ENCODE measurements around the gene RAPGEF6.
"Not testable (repeated sequence)": the region's sequence is repeated elsewhere in the genome, so short reads cannot be mapped to it uniquely, and the experiment has no call there.

The RAPGEF6 gene

GRCh38 chr5:131608597-131608996 is 26.4 kb downstream of the RAPGEF6 start:
- no peak for ATAC-seq
- no peaks in the 10 kb centered on the region for H3K27me3 Mint-ChIP-seq
- DNase-seq, result no peak
- H3K4me3 Mint-ChIP-seq, result no peak overlapping the region
- H3K9me3 Mint-ChIP-seq, result no peaks in the 10 kb centered on the region
- H3K4me1 Mint-ChIP-seq, result peaks cover 60% of the 10 kb centered on the region
- H3K36me3 Mint-ChIP-seq (ENCODE audit: low read depth), result peaks cover 10% of the 10 kb centered on the region
- H3K27ac Mint-ChIP-seq, result no peak overlapping the region

- H3K4me3 Mint-ChIP-seq, result no peak overlapping the region
- H3K9me3 Mint-ChIP-seq, result no peaks in the 10 kb centered on the region
- H3K4me1 Mint-ChIP-seq, result peaks cover 58% of the 10 kb centered on the region
- no peaks in the 10 kb centered on the region for H3K27me3 Mint-ChIP-seq
- DNase-seq, result no peak
- ATAC-seq, result no peak
- no peak overlapping the region for H3K27ac Mint-ChIP-seq
- peaks cover 9% of the 10 kb centered on the region for H3K36me3 Mint-ChIP-seq (ENCODE audit: low read depth)
Observed at GRCh38 chr5:131607903-131608540, 27.0 kb downstream of the RAPGEF6 start.

GRCh38 chr5:131607418-131607817 is 27.6 kb downstream of the RAPGEF6 start:
- ATAC-seq (peak; percentile 36), DNase-seq (no peak)
- Mint-ChIP-seq H3K27ac (no peak overlapping the region), H3K9me3 (no peaks in the 10 kb centered on the region), H3K27me3 (no peaks in the 10 kb centered on the region), H3K36me3 (ENCODE audit: low read depth) (peaks cover 9% of the 10 kb centered on the region), H3K4me1 (peaks cover 55% of the 10 kb centered on the region), H3K4me3 (no peak overlapping the region)

- DNase-seq (no peak), ATAC-seq (no peak)
- Mint-ChIP-seq H3K9me3 (no peaks in the 10 kb centered on the region), H3K27ac (no peak overlapping the region), H3K27me3 (no peaks in the 10 kb centered on the region), H3K4me1 (peaks cover 47% of the 10 kb centered on the region), H3K36me3 (ENCODE audit: low read depth) (peaks cover 17% of the 10 kb centered on the region), H3K4me3 (no peak overlapping the region)
Observed at GRCh38 chr5:131605086-131605485, 29.9 kb downstream of the RAPGEF6 start.

- peaks cover 42% of the 10 kb centered on the region for H3K4me1 Mint-ChIP-seq
- H3K9me3 Mint-ChIP-seq, result no peaks in the 10 kb centered on the region
- H3K27me3 Mint-ChIP-seq, result no peaks in the 10 kb centered on the region
- peaks cover 25% of the 10 kb centered on the region for H3K36me3 Mint-ChIP-seq (ENCODE audit: low read depth)
- peak overlapping the region; percentile 55 for H3K4me3 Mint-ChIP-seq
- peak; percentile 86 for ATAC-seq
- DNase-seq, result peak; percentile 10
- H3K27ac Mint-ChIP-seq, result peak overlapping the region; percentile 83
Observed at GRCh38 chr5:131595088-131596033, 39.7 kb downstream of the RAPGEF6 start.

- peak overlapping the region; percentile 11 for H3K27ac Mint-ChIP-seq
- no peaks in the 10 kb centered on the region for H3K27me3 Mint-ChIP-seq
- no peak for ATAC-seq
- H3K9me3 Mint-ChIP-seq, result no peaks in the 10 kb centered on the region
- H3K4me3 Mint-ChIP-seq, result no peak overlapping the region
- peaks cover 22% of the 10 kb centered on the region for H3K36me3 Mint-ChIP-seq (ENCODE audit: low read depth)
- no peak for DNase-seq
- H3K4me1 Mint-ChIP-seq, result peaks cover 45% of the 10 kb centered on the region
Observed at GRCh38 chr5:131593921-131594320, 41.1 kb downstream of the RAPGEF6 start.

GRCh38 chr5:131593436-131593835 is 41.6 kb downstream of the RAPGEF6 start:
- Mint-ChIP-seq H3K4me1 (peaks cover 40% of the 10 kb centered on the region), H3K27ac (peak overlapping the region; percentile 1), H3K36me3 (ENCODE audit: low read depth) (peaks cover 21% of the 10 kb centered on the region)
- not testable (repeated sequence) for H3K9me3 Mint-ChIP-seq, H3K4me3 Mint-ChIP-seq, ATAC-seq, DNase-seq, H3K27me3 Mint-ChIP-seq

GRCh38 chr5:131589510-131590348 is 45.3 kb downstream of the RAPGEF6 start:
- Mint-ChIP-seq H3K36me3 (ENCODE audit: low read depth) (peaks cover 18% of the 10 kb centered on the region), H3K27me3 (no peaks in the 10 kb centered on the region), H3K4me3 (no peak overlapping the region), H3K9me3 (no peaks in the 10 kb centered on the region), H3K27ac (no peak overlapping the region), H3K4me1 (peaks cover 37% of the 10 kb centered on the region)
- no peak for DNase-seq
- peak; percentile 46 for ATAC-seq

GRCh38 chr5:131587541-131587940 is 47.5 kb downstream of the RAPGEF6 start:
- peak; percentile 40 for ATAC-seq
- Mint-ChIP-seq H3K27me3 (no peaks in the 10 kb centered on the region), H3K9me3 (no peaks in the 10 kb centered on the region), H3K36me3 (ENCODE audit: low read depth) (peaks cover 12% of the 10 kb centered on the region), H3K27ac (no peak overlapping the region), H3K4me1 (peaks cover 35% of the 10 kb centered on the region), H3K4me3 (no peak overlapping the region)
- DNase-seq, result no peak

- H3K36me3 Mint-ChIP-seq (ENCODE audit: low read depth), result peaks cover 37% of the 10 kb centered on the region
- DNase-seq (no peak), ATAC-seq (no peak)
- H3K27me3 Mint-ChIP-seq, result no peaks in the 10 kb centered on the region
- peaks cover 24% of the 10 kb centered on the region for H3K4me1 Mint-ChIP-seq
- H3K4me3 Mint-ChIP-seq, result no peak overlapping the region
- peaks cover 6% of the 10 kb centered on the region for H3K9me3 Mint-ChIP-seq
- H3K27ac Mint-ChIP-seq, result no peak overlapping the region
Observed at GRCh38 chr5:131581702-131582101, 53.3 kb downstream of the RAPGEF6 start.

GRCh38 chr5:131579917-131580671 is 54.9 kb downstream of the RAPGEF6 start:
- no peak overlapping the region for H3K4me3 Mint-ChIP-seq
- peaks cover 20% of the 10 kb centered on the region for H3K4me1 Mint-ChIP-seq
- H3K27me3 Mint-ChIP-seq, result no peaks in the 10 kb centered on the region
- peaks cover 6% of the 10 kb centered on the region for H3K9me3 Mint-ChIP-seq
- no peak overlapping the region for H3K27ac Mint-ChIP-seq
- ATAC-seq, result no peak
- peaks cover 33% of the 10 kb centered on the region for H3K36me3 Mint-ChIP-seq (ENCODE audit: low read depth)
- no peak for DNase-seq

GRCh38 chr5:131575660-131576227 is 59.3 kb downstream of the RAPGEF6 start:
- Mint-ChIP-seq H3K4me1 (peaks cover 5% of the 10 kb centered on the region), H3K36me3 (ENCODE audit: low read depth) (peaks cover 35% of the 10 kb centered on the region), H3K4me3 (no peak overlapping the region), H3K27ac (no peak overlapping the region), H3K27me3 (no peaks in the 10 kb centered on the region), H3K9me3 (peaks cover 14% of the 10 kb centered on the region)
- ATAC-seq (no peak), DNase-seq (no peak)

GRCh38 chr5:131571669-131572168 is 63.3 kb downstream of the RAPGEF6 start:
- Mint-ChIP-seq H3K27ac (no peak overlapping the region), H3K36me3 (ENCODE audit: low read depth) (peaks cover 28% of the 10 kb centered on the region), H3K27me3 (no peaks in the 10 kb centered on the region), H3K9me3 (peaks cover 11% of the 10 kb centered on the region), H3K4me1 (peaks cover 19% of the 10 kb centered on the region), H3K4me3 (no peak overlapping the region)
- ATAC-seq (no peak), DNase-seq (no peak)

Data from activated naive CD8-positive, alpha-beta T cell treated with anti-CD3 and anti-CD28 coated beads, Interleukin-2, amount 50 U/mL, for 24 hours (primary cell).